ENCODE data around the gene CCSER1.

DNA sequence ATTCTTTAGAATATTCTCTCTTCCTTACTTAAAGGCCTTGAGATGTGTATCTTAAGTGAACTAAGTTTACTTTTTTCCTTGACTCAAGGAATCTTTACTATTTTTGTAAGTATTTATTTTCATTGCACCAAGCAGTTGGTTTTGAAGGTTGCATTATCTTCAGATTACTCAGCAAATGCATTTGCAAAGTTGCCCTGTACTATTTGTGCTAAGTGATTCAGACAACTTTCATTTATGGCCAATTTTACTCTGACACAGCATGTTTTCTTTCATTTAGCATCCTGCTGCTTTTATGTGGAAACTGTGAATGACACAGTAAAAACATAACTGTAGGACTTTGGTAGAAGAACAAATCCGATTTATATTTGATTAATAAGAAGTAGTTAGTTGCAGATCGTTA is 191.0 kb downstream of the CCSER1 start:
- no peak for TF ChIP-seq HDAC2 (IDR thresholded peaks at IDR 0.05; ENCODE audit: borderline replicate concordance in 1 of 2, low read depth in 2 of 2, low read length in 2 of 2)
- no peak for TF ChIP-seq POLR2AphosphoS5 (IDR thresholded peaks at IDR 0.05; ENCODE audit: low read depth, low read length)
- TF ChIP-seq, protein P1, sequence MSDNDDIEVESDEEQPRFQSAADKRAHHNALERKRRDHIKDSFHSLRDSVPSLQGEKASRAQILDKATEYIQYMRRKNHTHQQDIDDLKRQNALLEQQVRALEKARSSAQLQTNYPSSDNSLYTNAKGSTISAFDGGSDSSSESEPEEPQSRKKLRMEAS (IDR thresholded peaks at IDR 0.05) = no peak
- TF ChIP-seq, protein P2, sequence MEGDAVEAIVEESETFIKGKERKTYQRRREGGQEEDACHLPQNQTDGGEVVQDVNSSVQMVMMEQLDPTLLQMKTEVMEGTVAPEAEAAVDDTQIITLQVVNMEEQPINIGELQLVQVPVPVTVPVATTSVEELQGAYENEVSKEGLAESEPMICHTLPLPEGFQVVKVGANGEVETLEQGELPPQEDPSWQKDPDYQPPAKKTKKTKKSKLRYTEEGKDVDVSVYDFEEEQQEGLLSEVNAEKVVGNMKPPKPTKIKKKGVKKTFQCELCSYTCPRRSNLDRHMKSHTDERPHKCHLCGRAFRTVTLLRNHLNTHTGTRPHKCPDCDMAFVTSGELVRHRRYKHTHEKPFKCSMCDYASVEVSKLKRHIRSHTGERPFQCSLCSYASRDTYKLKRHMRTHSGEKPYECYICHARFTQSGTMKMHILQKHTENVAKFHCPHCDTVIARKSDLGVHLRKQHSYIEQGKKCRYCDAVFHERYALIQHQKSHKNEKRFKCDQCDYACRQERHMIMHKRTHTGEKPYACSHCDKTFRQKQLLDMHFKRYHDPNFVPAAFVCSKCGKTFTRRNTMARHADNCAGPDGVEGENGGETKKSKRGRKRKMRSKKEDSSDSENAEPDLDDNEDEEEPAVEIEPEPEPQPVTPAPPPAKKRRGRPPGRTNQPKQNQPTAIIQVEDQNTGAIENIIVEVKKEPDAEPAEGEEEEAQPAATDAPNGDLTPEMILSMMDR (IDR thresholded peaks at IDR 0.05; ENCODE audit: control extremely low read depth in 1 of 3, insufficient read depth in 1 of 3, low read depth in 1 of 3, low read length in 3 of 3) = no peak
- TF ChIP-seq EZH2 (IDR thresholded peaks at IDR 0.05; ENCODE audit: low read depth, low read length, severe bottlenecking) = no peak
- no peak for TF ChIP-seq CREB1 (IDR thresholded peaks at IDR 0.05)
- no peak for TF ChIP-seq KDM5A (IDR thresholded peaks at IDR 0.05; ENCODE audit: low read length)
- TF ChIP-seq POLR2A (IDR thresholded peaks at IDR 0.05; ENCODE audit: control extremely low read depth in 1 of 2, low read depth in 2 of 2, low read length in 2 of 2) = no peak
